GM19035 (cell line): Measurements from ENCODE around the gene AMD1.
"Not testable (repeated sequence)": the region's sequence is repeated elsewhere in the genome, so short reads cannot be mapped to it uniquely, and the experiment has no call there.

ENCODE experiments used
- ATAC-seq: cut with Tn5 transposase; IDR thresholded peaks from one replicate; pipeline ENCODE4 v1.9.1; 2021; ENCODE audit not compliant: unreplicated experiment

Gene AMD1

GRCh38 chr6:110877569-110877968 is 3.0 kb downstream of the AMD1 start:
- no peak for ATAC-seq

- no peak for ATAC-seq
Measured at GRCh38 chr6:110878751-110879522, 4.4 kb downstream of the AMD1 start.

GRCh38 chr6:110880651-110881050 is 6.1 kb downstream of the AMD1 start:
- no peak for ATAC-seq

GRCh38 chr6:110881546-110882273 is 7.1 kb downstream of the AMD1 start:
- ATAC-seq: no peak

GRCh38 chr6:110882274-110882619 is 7.7 kb downstream of the AMD1 start:
- ATAC-seq: no peak

- ATAC-seq: no peak
Measured at GRCh38 chr6:110882824-110883554, 8.4 kb downstream of the AMD1 start.

GRCh38 chr6:110884321-110884720 is 9.7 kb downstream of the AMD1 start:
- ATAC-seq: no peak

- ATAC-seq: no peak
Measured at GRCh38 chr6:110885526-110885925, 10.9 kb downstream of the AMD1 start.

GRCh38 chr6:110886555-110887167 is 12.1 kb downstream of the AMD1 start:
- ATAC-seq: no peak

GRCh38 chr6:110890288-110890687 is 15.7 kb downstream of the AMD1 start:
- no peak for ATAC-seq

GRCh38 chr6:110895907-110896608 is 21.5 kb downstream of the AMD1 start:
- ATAC-seq: no peak

- ATAC-seq: no peak
Measured at GRCh38 chr6:110897433-110897832, 22.8 kb downstream of the AMD1 start.

GRCh38 chr6:110898111-110898510 is 23.5 kb downstream of the AMD1 start:
- ATAC-seq: no peak

GRCh38 chr6:110900028-110900598 is 25.5 kb downstream of the AMD1 start:
- no peak for ATAC-seq

- not testable (repeated sequence) for ATAC-seq
Measured at GRCh38 chr6:110901601-110902000, 27.0 kb downstream of the AMD1 start.

GRCh38 chr6:110902091-110902490 is 27.5 kb downstream of the AMD1 start:
- ATAC-seq: no peak

GRCh38 chr6:110906273-110906672 is 31.7 kb downstream of the AMD1 start:
- not testable (repeated sequence) for ATAC-seq

GRCh38 chr6:110930781-110931180 is 56.2 kb downstream of the AMD1 start:
- no peak for ATAC-seq

- no peak for ATAC-seq
Measured at GRCh38 chr6:110933912-110934311, 59.3 kb downstream of the AMD1 start.

GRCh38 chr6:110934381-110934898 is 59.9 kb downstream of the AMD1 start:
- ATAC-seq: no peak
